ENCODE measurements around the gene PCDHB6.
"Not testable (repeated sequence)": the region's sequence is repeated elsewhere in the genome, so short reads cannot be mapped to it uniquely, and the experiment has no call there.

The PCDHB6 gene

GRCh38 chr5:141149812-141150211 lies at the start of gene PCDHB6:
Gene PCDHB6 (plus strand): TSS chr5:141150057. CDS start chr5:141150258, 201 bp downstream.
- no peak for DNase-seq

DNA sequence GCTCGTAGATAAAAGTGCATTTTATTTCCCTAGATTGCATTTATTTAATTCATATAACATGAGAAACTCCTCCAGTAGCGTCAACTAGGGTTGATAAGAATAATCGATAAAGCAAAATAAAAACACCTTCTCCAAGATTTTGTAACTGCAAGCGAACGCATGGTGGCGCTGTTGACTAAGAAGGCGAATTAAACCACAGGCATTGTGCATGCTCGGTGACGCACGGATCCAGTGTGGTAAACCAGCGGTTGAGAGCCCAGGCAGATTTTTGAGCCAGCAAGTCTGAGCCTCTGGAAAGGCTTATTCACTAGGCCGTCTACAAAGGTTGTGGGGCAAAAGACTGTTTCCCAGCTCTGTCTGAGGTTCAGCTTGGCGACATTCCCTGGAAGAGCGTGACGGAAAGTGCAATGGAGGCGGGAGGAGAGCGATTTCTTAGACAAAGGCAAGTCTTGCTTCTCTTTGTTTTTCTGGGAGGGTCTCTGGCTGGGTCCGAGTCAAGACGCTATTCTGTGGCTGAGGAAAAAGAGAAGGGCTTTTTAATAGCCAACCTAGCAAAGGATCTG lies 49.5 kb upstream of the PCDHB6 start, which contains the start of gene PCDHB3:
Gene PCDHB3, plus strand, starts transcription at position 231 of the 563 bp plus-strand sequence. Its CDS starts 177 bp downstream, at position 408.
- peak; percentile 56 for DNase-seq

- DNase-seq: no peak
These were observed 48.8 kb upstream of the PCDHB6 start for GRCh38 chr5:141101059-141101458.

- not testable (repeated sequence) for DNase-seq
These were observed 47.8 kb upstream of the PCDHB6 start for GRCh38 chr5:141102070-141102469.

DNA sequence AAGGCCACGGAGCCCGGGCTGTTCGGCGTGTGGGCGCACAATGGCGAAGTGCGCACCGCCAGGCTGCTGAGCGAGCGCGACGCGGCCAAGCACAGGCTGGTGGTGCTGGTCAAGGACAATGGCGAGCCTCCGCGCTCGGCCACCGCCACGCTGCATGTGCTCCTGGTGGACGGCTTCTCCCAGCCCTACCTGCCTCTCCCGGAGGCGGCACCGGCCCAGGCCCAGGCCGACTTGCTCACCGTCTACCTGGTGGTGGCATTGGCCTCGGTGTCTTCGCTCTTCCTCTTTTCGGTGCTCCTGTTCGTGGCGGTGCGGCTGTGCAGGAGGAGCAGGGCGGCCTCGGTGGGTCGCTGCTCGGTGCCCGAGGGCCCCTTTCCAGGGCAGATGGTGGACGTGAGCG lies 47.4 kb upstream of the PCDHB6 start:
- not testable (repeated sequence) for DNase-seq

DNA sequence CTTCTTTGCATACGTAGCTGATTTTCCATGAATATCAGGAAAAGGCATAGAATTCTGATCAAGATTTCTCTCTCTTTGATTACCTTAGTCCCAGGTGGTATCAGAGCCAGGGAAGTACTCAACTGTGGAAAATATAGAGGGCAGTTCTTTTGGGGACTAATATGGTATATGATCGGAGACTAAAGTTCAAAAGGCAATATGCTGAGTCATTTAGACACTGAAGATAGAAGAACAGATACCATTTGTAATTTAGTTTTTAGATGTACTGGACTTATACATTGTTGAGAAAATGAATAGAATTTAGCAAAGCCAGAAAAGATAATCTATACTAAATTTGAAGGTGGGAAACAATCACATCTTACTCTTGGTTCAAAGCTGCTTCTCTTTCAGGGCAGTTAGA lies 44.5 kb upstream of the PCDHB6 start:
- no peak for DNase-seq

DNA sequence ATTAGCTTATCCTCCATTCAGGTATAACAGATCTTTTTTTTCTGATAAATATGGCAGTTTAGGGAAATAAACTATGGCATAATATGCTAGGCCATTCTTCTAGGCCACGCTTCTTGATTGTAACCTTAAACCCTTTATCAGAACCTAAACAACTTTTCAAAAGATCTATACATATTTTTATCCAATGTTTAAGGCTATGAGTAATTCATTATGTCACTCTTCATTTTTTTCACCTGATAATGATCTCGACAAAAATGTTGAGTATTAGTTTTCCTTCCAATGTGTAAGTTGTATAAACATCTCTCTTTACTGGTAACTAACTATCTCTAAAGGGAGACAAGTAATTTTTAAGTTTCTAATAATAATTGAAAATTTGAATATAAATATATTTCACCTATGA lies 30.6 kb upstream of the PCDHB6 start:
- DNase-seq: no peak

GRCh38 chr5:141121563-141121962 lies 28.3 kb upstream of the PCDHB6 start, which contains the start of gene PCDHB4:
Gene PCDHB4 (plus strand): TSS chr5:141121818. CDS start chr5:141121999, 181 bp downstream.
- peak; percentile 50 for DNase-seq

GRCh38 chr5:141121985-141122384 lies 27.9 kb upstream of the PCDHB6 start:
- DNase-seq: no peak

GRCh38 chr5:141123396-141124135 lies 26.3 kb upstream of the PCDHB6 start:
- DNase-seq: not testable (repeated sequence)

- DNase-seq: no peak
These were observed 22.6 kb upstream of the PCDHB6 start for GRCh38 chr5:141127305-141127704.

- DNase-seq: no peak
These were observed 14.7 kb upstream of the PCDHB6 start, which contains the start of gene PCDHB5 for GRCh38 chr5:141135030-141135717. Gene PCDHB5 (plus strand): TSS chr5:141135206. CDS start chr5:141135435, 229 bp downstream.

DNA sequence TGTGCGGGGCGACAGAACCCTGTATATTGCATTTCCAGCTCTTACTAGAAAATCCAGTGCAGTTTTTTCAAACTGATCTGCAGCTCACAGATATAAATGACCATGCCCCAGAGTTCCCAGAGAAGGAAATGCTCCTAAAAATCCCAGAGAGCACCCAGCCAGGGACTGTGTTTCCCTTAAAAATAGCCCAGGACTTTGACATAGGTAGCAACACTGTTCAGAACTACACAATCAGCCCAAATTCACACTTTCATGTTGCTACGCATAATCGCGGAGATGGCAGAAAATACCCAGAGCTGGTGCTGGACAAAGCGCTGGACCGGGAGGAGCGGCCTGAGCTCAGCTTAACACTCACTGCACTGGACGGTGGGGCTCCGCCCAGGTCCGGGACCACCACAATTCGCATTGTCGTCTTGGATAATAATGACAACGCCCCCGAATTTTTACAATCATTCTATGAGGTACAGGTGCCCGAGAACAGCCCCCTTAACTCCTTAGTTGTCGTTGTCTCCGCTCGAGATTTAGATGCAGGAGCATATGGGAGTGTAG lies 14.1 kb upstream of the PCDHB6 start:
- no peak for DNase-seq

GRCh38 chr5:141137346-141137745 lies 12.5 kb upstream of the PCDHB6 start:
- DNase-seq: not testable (repeated sequence)

- DNase-seq: no peak
These were observed 551 bp downstream of the PCDHB6 start for GRCh38 chr5:141150224-141150992.

DNA sequence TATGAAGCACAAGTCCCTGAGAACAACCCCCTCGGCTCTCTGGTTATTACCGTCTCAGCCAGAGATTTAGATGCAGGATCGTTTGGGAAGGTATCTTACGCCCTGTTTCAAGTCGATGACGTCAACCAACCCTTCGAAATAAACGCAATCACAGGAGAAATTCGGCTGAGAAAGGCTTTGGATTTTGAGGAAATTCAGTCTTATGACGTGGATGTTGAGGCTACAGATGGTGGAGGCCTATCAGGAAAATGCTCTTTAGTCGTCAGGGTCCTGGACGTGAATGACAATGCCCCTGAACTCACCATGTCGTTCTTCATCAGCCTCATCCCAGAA lies 1.1 kb downstream of the PCDHB6 start:
- no peak for DNase-seq

GRCh38 chr5:141151632-141152031 lies 1.8 kb downstream of the PCDHB6 start:
- not testable (repeated sequence) for DNase-seq

DNA sequence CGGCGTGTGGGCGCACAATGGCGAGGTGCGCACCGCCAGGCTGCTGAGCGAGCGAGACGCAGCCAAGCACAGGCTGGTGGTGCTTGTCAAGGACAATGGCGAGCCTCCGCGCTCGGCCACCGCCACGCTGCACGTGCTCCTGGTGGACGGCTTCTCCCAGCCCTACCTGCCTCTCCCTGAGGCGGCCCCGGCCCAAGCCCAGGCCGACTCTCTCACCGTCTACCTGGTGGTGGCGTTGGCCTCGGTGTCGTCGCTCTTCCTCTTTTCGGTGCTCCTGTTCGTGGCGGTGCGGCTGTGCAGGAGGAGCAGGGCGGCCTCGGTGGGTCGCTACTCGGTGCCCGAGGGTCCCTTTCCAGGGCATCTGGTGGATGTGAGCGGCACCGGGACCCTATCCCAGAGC lies 2.2 kb downstream of the PCDHB6 start:
- not testable (repeated sequence) for DNase-seq

GRCh38 chr5:141155540-141156374 lies 5.9 kb downstream of the PCDHB6 start:
- no peak for DNase-seq

DNA sequence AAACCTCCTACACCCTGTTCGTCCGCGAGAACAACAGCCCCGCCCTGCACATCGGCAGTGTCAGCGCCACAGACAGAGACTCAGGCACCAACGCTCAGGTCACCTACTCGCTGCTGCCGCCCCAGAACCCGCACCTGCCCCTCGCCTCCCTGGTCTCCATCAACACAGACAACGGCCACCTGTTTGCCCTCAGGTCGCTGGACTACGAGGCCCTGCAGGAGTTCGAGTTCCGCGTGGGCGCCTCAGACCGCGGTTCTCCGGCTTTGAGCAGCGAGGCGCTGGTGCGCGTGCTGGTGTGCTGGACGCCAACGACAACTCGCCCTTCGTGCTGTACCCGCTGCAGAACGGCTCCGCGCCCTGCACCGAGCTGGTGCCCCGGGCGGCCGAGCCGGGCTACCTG lies 7.5 kb downstream of the PCDHB6 start:
- DNase-seq: not testable (repeated sequence)

GRCh38 chr5:141157901-141158300 lies 8.0 kb downstream of the PCDHB6 start:
- DNase-seq: not testable (repeated sequence)
